GM18508 (cell line): ENCODE measurements around the gene NDFIP2.
A peak's percentile ranks its signal among the peaks of the same experiment; 100 is the strongest.
"Not testable (repeated sequence)": the region's sequence is repeated elsewhere in the genome, so short reads cannot be mapped to it uniquely, and the experiment has no call there.

Source experiments
- ATAC-seq: cut with Tn5 transposase; IDR thresholded peaks from one replicate; pipeline ENCODE4 v1.9.1; 2021; ENCODE audit warnings: moderate number of reproducible peaks; ENCODE audit not compliant: insufficient read depth, unreplicated experiment

Gene NDFIP2

GRCh38 chr13:79530270-79530669 is 49.3 kb downstream of the NDFIP2 start:
- ATAC-seq: no peak

GRCh38 chr13:79531542-79532254 is 50.7 kb downstream of the NDFIP2 start:
- ATAC-seq: no peak

- no peak for ATAC-seq
Measured at GRCh38 chr13:79532576-79532975, 51.6 kb downstream of the NDFIP2 start.

GRCh38 chr13:79533781-79534400 is 52.9 kb downstream of the NDFIP2 start:
- no peak for ATAC-seq

- ATAC-seq: no peak
Measured at GRCh38 chr13:79534596-79534995, 53.6 kb downstream of the NDFIP2 start.

GRCh38 chr13:79538757-79539156 is 57.8 kb downstream of the NDFIP2 start:
- ATAC-seq: no peak

GRCh38 chr13:79540504-79540903 is 59.5 kb downstream of the NDFIP2 start:
- no peak for ATAC-seq

GRCh38 chr13:79541426-79542049 is 60.6 kb downstream of the NDFIP2 start:
- peak; percentile 53 for ATAC-seq

- ATAC-seq: no peak
Measured at GRCh38 chr13:79543883-79544282, 62.9 kb downstream of the NDFIP2 start.

- ATAC-seq: no peak
Measured at GRCh38 chr13:79547211-79548195, 66.5 kb downstream of the NDFIP2 start.

- no peak for ATAC-seq
Measured at GRCh38 chr13:79548902-79549301, 67.9 kb downstream of the NDFIP2 start.

- no peak for ATAC-seq
Measured at GRCh38 chr13:79549355-79550106, 68.6 kb downstream of the NDFIP2 start.

GRCh38 chr13:79557666-79558065 is 76.7 kb downstream of the NDFIP2 start:
- ATAC-seq: no peak

- ATAC-seq: no peak
Measured at GRCh38 chr13:79560954-79561353, 80.0 kb downstream of the NDFIP2 start.

- ATAC-seq: no peak
Measured at GRCh38 chr13:79562557-79562956, 81.6 kb downstream of the NDFIP2 start.

- no peak for ATAC-seq
Measured at GRCh38 chr13:79566118-79566517, 85.2 kb downstream of the NDFIP2 start.

GRCh38 chr13:79571147-79571546 is 90.2 kb downstream of the NDFIP2 start:
- ATAC-seq: no peak

GRCh38 chr13:79573892-79574291 is 92.9 kb downstream of the NDFIP2 start:
- ATAC-seq: not testable (repeated sequence)

- no peak for ATAC-seq
Measured at GRCh38 chr13:79581870-79582315, 100.9 kb downstream of the NDFIP2 start.

GRCh38 chr13:79582896-79583295 is 101.9 kb downstream of the NDFIP2 start:
- ATAC-seq: no peak
